H9 (cell line): ENCODE measurements around the gene MICALL2. TPM values are rescaled to one million over a fixed set of nuclear protein-coding genes. Genes with fewer than 3 reads are reported as not detected.

Source experiments
- DNase-seq: peaks from one replicate; pipeline ENCODE4 v3.0.0-alpha.2; 2017
- H2AFZ ChIP-seq: one replicate; pipeline ENCODE4 v1.6.1; 2013; ENCODE audit warnings: mild to moderate bottlenecking, low read length, control low read depth, moderate library complexity
- H2AK5ac ChIP-seq: 2 replicates; pipeline ENCODE4 v1.6.1; 2013; ENCODE audit warnings: low read length, control low read depth, mixed read lengths; ENCODE audit not compliant: insufficient read length
- H2BK120ac ChIP-seq: one replicate; pipeline ENCODE4 v1.6.1; 2013; ENCODE audit warnings: low read depth, mild to moderate bottlenecking, low read length, control low read depth, inconsistent platforms; ENCODE audit not compliant: poor library complexity, severe bottlenecking
- H2BK12ac ChIP-seq: 2 replicates; pipeline ENCODE4 v1.6.1; 2013; ENCODE audit warnings: low read length, control low read depth, mixed read lengths, low read depth; ENCODE audit not compliant: insufficient read length
- H2BK15ac ChIP-seq: 2 replicates; pipeline ENCODE4 v1.6.1; 2013; ENCODE audit warnings: low read depth, low read length, control low read depth
- H2BK20ac ChIP-seq: one replicate; pipeline ENCODE4 v1.6.1; 2013; ENCODE audit warnings: low read depth, mild to moderate bottlenecking, low read length, control low read depth, inconsistent platforms; ENCODE audit not compliant: poor library complexity, severe bottlenecking
- H2BK5ac ChIP-seq: 2 replicates; pipeline ENCODE4 v1.6.1; 2013; ENCODE audit warnings: low read length, control low read depth, mixed read lengths; ENCODE audit not compliant: insufficient read length
- H3K14ac ChIP-seq: 2 replicates; pipeline ENCODE4 v1.6.1; 2013; ENCODE audit warnings: low read length, control low read depth; ENCODE audit not compliant: insufficient read depth
- H3K18ac ChIP-seq: 2 replicates; pipeline ENCODE4 v1.6.1; 2013; ENCODE audit warnings: low read depth, mild to moderate bottlenecking, mixed read lengths, low read length, control low read depth; ENCODE audit not compliant: insufficient read length
- H3K23ac ChIP-seq: 2 replicates; pipeline ENCODE4 v1.6.1; 2013; ENCODE audit warnings: low read length, control low read depth, mixed read lengths, low read depth; ENCODE audit not compliant: insufficient read length
- H3K23me2 ChIP-seq: 2 replicates; pipeline ENCODE4 v1.6.1; 2013; ENCODE audit warnings: low read depth, mild to moderate bottlenecking, mixed read lengths, low read length, control low read depth; ENCODE audit not compliant: insufficient read length, poor library complexity, severe bottlenecking
- H3K27ac ChIP-seq: 2 replicates; pipeline ENCODE4 v1.5.1; 2013; ENCODE audit warnings: low read length, control low read depth, mixed read lengths, low read depth; ENCODE audit not compliant: insufficient read length
- H3K27me3 ChIP-seq: 2 replicates; pipeline ENCODE4 v1.6.1; 2013; ENCODE audit warnings: low read length, control low read depth, inconsistent platforms; ENCODE audit not compliant: insufficient read depth
- H3K4ac ChIP-seq: 2 replicates; pipeline ENCODE4 v1.6.1; 2013; ENCODE audit warnings: low read depth, mild to moderate bottlenecking, control low read depth, inconsistent platforms, low read length, moderate library complexity
- H3K4me1 ChIP-seq: 2 replicates; pipeline ENCODE4 v1.6.1; 2013; ENCODE audit warnings: low read length, control low read depth, inconsistent platforms; ENCODE audit not compliant: insufficient read depth
- H3K4me2 ChIP-seq: 2 replicates; pipeline ENCODE4 v1.6.1; 2013; ENCODE audit warnings: low read length, control low read depth, mixed read lengths; ENCODE audit not compliant: insufficient read length, insufficient read depth
- H3K56ac ChIP-seq: 2 replicates; pipeline ENCODE4 v1.6.1; 2013; ENCODE audit warnings: low read depth, mild to moderate bottlenecking, mixed read lengths, low read length, control low read depth; ENCODE audit not compliant: insufficient read length
- H3K79me1 ChIP-seq: 2 replicates; pipeline ENCODE4 v1.6.1; 2013; ENCODE audit warnings: low read depth, mild to moderate bottlenecking, moderate library complexity, low read length, control low read depth, inconsistent platforms; ENCODE audit not compliant: insufficient read depth, poor library complexity, severe bottlenecking
- H3K79me2 ChIP-seq: 2 replicates; pipeline ENCODE4 v1.6.1; 2013; ENCODE audit warnings: low read length, control low read depth, inconsistent platforms; ENCODE audit not compliant: insufficient read depth
- H3K9ac ChIP-seq: 2 replicates; pipeline ENCODE4 v1.6.1; 2013; ENCODE audit warnings: low read length, control low read depth, mixed read lengths; ENCODE audit not compliant: insufficient read length; ENCODE audit errors: extremely low read depth
- H3K9me3 ChIP-seq: one replicate; pipeline ENCODE4 v1.6.1; 2013; ENCODE audit warnings: low read depth, low read length, inconsistent platforms; ENCODE audit not compliant: control insufficient read depth
- H3T11ph ChIP-seq: one replicate; pipeline ENCODE4 v1.6.1; 2013; ENCODE audit warnings: mild to moderate bottlenecking, low read length, control low read depth, inconsistent platforms
- H4K20me1 ChIP-seq: one replicate; pipeline ENCODE4 v1.6.1; 2013; ENCODE audit not compliant: control insufficient read depth, insufficient read length, insufficient read depth
- H4K5ac ChIP-seq: 2 replicates; pipeline ENCODE4 v1.6.1; 2013; ENCODE audit warnings: low read depth, mild to moderate bottlenecking, mixed read lengths, low read length, control low read depth; ENCODE audit not compliant: insufficient read length
- H4K8ac ChIP-seq: replicated peaks from 2 replicates; pipeline ENCODE4 v1.6.1; 2013; ENCODE audit warnings: low read length, control low read depth, mixed read lengths, low read depth; ENCODE audit not compliant: insufficient read length
- H4K91ac ChIP-seq: 2 replicates; pipeline ENCODE4 v1.6.1; 2013; ENCODE audit warnings: low read depth, mild to moderate bottlenecking, moderate library complexity, mixed read lengths, low read length, control low read depth; ENCODE audit not compliant: insufficient read length
- H3K27ac Mint-ChIP-seq, 3 experiments: 2 replicates in 2 of 3; 3 replicates in 1 of 3; pipeline ENCODE4 v1.8.0; 2020 to 2021; ENCODE audit warnings: mixed read lengths in 3 of 3, mild to moderate bottlenecking in 1 of 3, moderate library complexity in 1 of 3
- H3K27me3 Mint-ChIP-seq: 2 replicates; pipeline ENCODE4 v1.8.0; 2021; ENCODE audit warnings: low read depth, mild to moderate bottlenecking, moderate library complexity, mixed read lengths
- H3K36me3 Mint-ChIP-seq, 3 experiments: 2 replicates in 2 of 3; 3 replicates in 1 of 3; pipeline ENCODE4 v1.8.0; 2020 to 2021; ENCODE audit warnings: low read depth in 3 of 3, mixed read lengths in 3 of 3; ENCODE audit not compliant: insufficient read depth in 1 of 3
- H3K4me1 Mint-ChIP-seq, 2 experiments: 2 replicates each; pipeline ENCODE4 v1.8.0; 2020; ENCODE audit warnings: mixed read lengths in 2 of 2
- H3K4me3 Mint-ChIP-seq, 2 experiments: 2 replicates in 1 of 2; 3 replicates in 1 of 2; pipeline ENCODE4 v1.8.0; 2020 to 2021; ENCODE audit warnings: mild to moderate bottlenecking in 2 of 2, mixed read lengths in 2 of 2, moderate library complexity in 1 of 2
- H3K9me3 Mint-ChIP-seq, 2 experiments: 2 replicates in 1 of 2; 3 replicates in 1 of 2; pipeline ENCODE4 v1.8.0; 2020; ENCODE audit warnings: mild to moderate bottlenecking in 2 of 2, mixed read lengths in 2 of 2, moderate library complexity in 1 of 2
- WGBS: extraction: QIAGEN DNeasy Blood & Tissue Kit; methylation state at CpG from one replicate; pipeline ENCODE4 v1.1.7; 2013; ENCODE audit warnings: missing lambda C conversion rate, low lambda C conversion rate, mixed read lengths; ENCODE audit not compliant: insufficient read length; ENCODE audit errors: extremely low coverage; 5-methylcytosine and 5-hydroxymethylcytosine counted together
- total RNA-seq: library from RNA; stranded (reverse); gene quantifications from 2 replicates; pipeline ENCODE4 v1.2.1, GENCODE V29; 2021
- TF ChIP-seq, protein P1 (sequence below): fragments of 200-600 bp; sonication (generic); conservative IDR thresholded peaks from 3 replicates; pipeline ENCODE4 v1.8.0; 2021; ENCODE audit warnings: antibody characterized with exemption, mild to moderate bottlenecking

MICALL2 gene
- total RNA-seq, 1 experiment from 2014 or later, result 7.1 TPM

DNA sequence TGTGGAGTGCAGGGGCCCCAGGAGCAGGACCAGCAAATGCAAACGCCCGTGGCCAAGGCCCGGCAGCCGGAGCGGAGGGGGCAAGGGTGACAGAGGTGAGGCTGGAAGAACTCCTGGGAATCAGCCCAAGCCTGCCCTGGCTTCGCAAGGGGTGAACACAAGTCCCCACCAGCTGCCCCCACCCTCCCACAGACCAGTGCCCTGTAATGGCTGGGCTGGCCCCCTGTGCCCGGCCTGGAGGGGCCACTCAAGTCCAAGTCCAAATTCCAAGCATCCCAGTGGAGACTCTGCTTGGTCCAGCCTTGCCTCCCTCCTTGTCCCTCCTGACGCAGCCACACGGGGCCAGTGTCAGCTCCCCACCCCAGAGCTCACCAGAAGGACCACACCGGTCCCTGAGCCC, 28.0 kb downstream of the MICALL2 start:
- no peaks in the 10 kb centered on the region for H3K4me1 ChIP-seq
- no peaks in the 10 kb centered on the region for H3K79me2 ChIP-seq
- Mint-ChIP-seq H3K9me3 (no peaks in the 10 kb centered on the region; a peak in 2 of 5 replicates), H3K27me3 (peaks cover 10% of the 10 kb centered on the region), H3K27ac (no peak overlapping the region), H3K36me3 (no peaks in the 10 kb centered on the region), H3K4me3 (no peak overlapping the region), H3K4me1 (peaks cover 2 to 14% of the 10 kb centered on the region in 2 experiments)
- TF ChIP-seq, protein P1, sequence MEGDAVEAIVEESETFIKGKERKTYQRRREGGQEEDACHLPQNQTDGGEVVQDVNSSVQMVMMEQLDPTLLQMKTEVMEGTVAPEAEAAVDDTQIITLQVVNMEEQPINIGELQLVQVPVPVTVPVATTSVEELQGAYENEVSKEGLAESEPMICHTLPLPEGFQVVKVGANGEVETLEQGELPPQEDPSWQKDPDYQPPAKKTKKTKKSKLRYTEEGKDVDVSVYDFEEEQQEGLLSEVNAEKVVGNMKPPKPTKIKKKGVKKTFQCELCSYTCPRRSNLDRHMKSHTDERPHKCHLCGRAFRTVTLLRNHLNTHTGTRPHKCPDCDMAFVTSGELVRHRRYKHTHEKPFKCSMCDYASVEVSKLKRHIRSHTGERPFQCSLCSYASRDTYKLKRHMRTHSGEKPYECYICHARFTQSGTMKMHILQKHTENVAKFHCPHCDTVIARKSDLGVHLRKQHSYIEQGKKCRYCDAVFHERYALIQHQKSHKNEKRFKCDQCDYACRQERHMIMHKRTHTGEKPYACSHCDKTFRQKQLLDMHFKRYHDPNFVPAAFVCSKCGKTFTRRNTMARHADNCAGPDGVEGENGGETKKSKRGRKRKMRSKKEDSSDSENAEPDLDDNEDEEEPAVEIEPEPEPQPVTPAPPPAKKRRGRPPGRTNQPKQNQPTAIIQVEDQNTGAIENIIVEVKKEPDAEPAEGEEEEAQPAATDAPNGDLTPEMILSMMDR, result no peak
- no peak overlapping the region for H3K18ac ChIP-seq
- no peaks in the 10 kb centered on the region for H3K23me2 ChIP-seq
- no peak overlapping the region for H3K9ac ChIP-seq
- no peak overlapping the region for H3K14ac ChIP-seq
- WGBS, result no CpG with 5 or more reads among the region's 10 CpGs
- H2BK12ac ChIP-seq, result no peak overlapping the region
- no peak overlapping the region for H2BK120ac ChIP-seq
- H3K27ac ChIP-seq, result no peak overlapping the region
- no peak overlapping the region for H3K4ac ChIP-seq
- H2BK20ac ChIP-seq, result no peak overlapping the region
- H3K56ac ChIP-seq, result no peak overlapping the region
- H3K27me3 ChIP-seq, result no peaks in the 10 kb centered on the region
- no peaks in the 10 kb centered on the region for H3K79me1 ChIP-seq
- no peak overlapping the region for H4K8ac ChIP-seq
- no peaks in the 10 kb centered on the region for H3K9me3 ChIP-seq
- H2BK15ac ChIP-seq, result no peak overlapping the region
- no peak overlapping the region for H3T11ph ChIP-seq
- no peak overlapping the region for H2AFZ ChIP-seq
- no peak overlapping the region for H2BK5ac ChIP-seq
- no peak overlapping the region for H3K4me2 ChIP-seq
- no peak for DNase-seq
- H3K23ac ChIP-seq, result no peak overlapping the region
- no peaks in the 10 kb centered on the region for H4K20me1 ChIP-seq
- H2AK5ac ChIP-seq, result no peak overlapping the region
- no peak overlapping the region for H4K5ac ChIP-seq
- no peak overlapping the region for H4K91ac ChIP-seq
